LNCAP (cell line): ENCODE results near the gene KIFC3.

Source experiments
- CTCF ChIP-seq: fragments of 450-650 bp; IDR thresholded peaks from 2 replicates; pipeline ENCODE4 v1.5.1; 2017; ENCODE audit warnings: mild to moderate bottlenecking

The KIFC3 gene

DNA sequence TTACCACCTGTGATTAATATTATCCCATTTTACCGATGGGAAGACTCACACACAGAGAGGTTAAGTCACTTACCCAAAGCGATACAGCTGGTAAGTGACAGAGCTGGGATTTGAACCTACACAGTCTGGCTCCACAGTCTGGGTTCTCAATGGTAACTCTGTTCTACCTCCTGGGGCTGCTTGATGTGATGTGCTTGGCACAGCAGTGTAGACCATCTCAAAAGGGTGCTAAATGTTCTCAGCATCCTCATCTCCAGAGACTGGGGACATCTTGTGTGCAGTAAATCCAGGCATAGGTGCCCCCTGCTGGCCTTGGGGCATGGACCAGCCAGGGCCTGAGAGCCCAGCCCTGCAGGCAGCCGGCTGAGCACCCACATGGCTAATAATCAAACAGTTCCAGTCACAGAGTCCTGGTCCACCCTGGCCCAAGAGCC is 82.1 kb downstream of the KIFC3 start:
- peak; percentile 65 for TF ChIP-seq CTCF

GRCh38 chr16:57714047-57714446 is 88.2 kb downstream of the KIFC3 start:
- TF ChIP-seq CTCF: no peak

GRCh38 chr16:57713596-57713995 is 88.7 kb downstream of the KIFC3 start:
- no peak for TF ChIP-seq CTCF

DNA sequence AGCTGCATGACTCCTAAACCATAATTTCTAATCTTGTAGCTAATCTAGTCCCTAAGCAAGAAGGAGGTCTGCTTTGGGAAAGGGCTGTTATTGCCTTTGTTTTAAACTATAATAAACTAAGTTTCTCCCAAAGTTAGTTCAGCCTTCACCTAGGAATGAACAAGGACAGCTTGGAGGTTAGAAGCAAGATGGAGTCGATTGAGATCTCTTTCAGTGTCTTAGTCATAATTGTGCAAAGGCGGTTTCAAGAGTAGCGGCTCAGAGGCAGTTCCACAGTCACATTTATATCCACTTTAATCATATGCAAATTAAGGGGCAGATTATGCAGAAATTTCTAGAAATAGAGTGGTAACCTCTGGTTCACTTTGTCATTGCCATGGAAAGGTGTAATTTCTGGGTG is 90.3 kb downstream of the KIFC3 start:
- TF ChIP-seq CTCF: no peak

GRCh38 chr16:57711346-57711745 is 90.9 kb downstream of the KIFC3 start:
- no peak for TF ChIP-seq CTCF

DNA sequence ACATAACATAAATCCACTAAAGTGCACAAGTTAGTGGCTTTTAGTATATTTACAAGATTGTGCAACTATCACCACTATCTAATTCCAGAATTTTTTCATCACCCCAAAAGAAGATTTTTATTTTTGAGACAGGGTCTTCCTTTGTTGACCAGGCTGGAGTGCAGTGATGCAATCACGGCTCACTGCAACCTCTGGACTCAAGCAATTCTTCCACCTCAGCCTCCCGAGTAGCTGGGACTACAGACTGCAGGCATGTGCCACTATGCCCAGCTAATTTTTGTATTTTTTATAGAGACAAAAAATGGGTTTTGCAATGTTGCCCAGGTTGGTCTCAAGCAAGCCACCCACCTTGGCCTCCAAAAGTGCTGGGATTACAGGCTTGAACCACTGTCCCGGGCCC is 92.6 kb downstream of the KIFC3 start:
- no peak for TF ChIP-seq CTCF
